Left kidney (tissue), 2 donors: ENCODE results near the gene PDE4B. TPM values are rescaled to one million over a fixed set of nuclear protein-coding genes. Genes with fewer than 3 reads are reported as not detected.
"Not testable (repeated sequence)": the region's sequence is repeated elsewhere in the genome, so short reads cannot be mapped to it uniquely, and the experiment has no call there.

Experiments
- DNase-seq: peaks from one replicate; pipeline ENCODE4 v3.0.0-alpha.2; 2013
- polyA plus RNA-seq: library from polyadenylated mRNA; unstranded; fragments of 120-200 nt; gene quantifications from one replicate; pipeline ENCODE4 v1.2.1, GENCODE V29; 2013; ENCODE audit not compliant: insufficient read length

PDE4B gene
- polyA plus RNA-seq, 1 donor, result 10.3 TPM

- DNase-seq, result no peak
Observed at GRCh38 chr1:65952696-65953095, 160.0 kb downstream of the PDE4B start.

DNA sequence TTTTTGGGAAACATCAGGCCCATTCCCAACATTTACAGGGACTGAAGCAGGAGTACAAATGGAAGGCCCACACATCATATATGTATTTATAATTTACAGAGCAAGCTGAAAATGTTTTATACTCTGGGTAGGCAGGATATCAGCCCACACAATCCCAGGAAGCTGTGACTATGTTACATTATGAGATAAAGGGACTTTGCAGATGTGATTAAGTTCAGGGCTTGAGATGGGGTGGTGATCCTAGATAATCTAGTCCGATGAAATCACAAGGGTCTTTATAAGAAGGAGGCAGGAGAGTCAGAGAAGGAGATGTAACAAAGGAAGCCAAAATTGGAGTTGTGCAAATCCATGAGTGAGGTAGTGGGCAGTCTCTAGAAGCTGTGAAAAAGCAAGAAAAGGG is 160.5 kb downstream of the PDE4B start:
- no peak for DNase-seq

GRCh38 chr1:65955071-65955470 is 162.4 kb downstream of the PDE4B start:
- DNase-seq, result no peak

DNA sequence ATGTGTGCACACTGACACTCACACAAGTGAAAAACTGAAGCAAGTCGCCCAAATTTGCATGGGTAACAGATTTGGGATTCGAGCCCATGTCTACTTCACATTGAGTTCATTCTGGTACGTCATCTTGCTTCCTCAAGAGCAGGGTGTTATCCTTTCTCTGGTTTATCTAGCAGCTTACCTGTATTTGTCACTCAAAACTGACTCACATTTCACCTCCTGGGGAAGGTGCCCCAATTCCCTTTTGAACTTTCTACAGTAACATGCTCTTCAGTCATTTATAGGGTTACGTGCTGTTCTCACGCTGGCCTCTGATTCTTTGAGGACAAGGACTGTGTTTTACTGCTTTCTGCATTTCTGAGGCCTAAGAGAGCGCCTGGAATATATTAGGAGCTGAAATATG is 162.8 kb downstream of the PDE4B start:
- no peak for DNase-seq

- DNase-seq, result peak; percentile 60
Observed at GRCh38 chr1:65958561-65959350, 166.1 kb downstream of the PDE4B start.

DNA sequence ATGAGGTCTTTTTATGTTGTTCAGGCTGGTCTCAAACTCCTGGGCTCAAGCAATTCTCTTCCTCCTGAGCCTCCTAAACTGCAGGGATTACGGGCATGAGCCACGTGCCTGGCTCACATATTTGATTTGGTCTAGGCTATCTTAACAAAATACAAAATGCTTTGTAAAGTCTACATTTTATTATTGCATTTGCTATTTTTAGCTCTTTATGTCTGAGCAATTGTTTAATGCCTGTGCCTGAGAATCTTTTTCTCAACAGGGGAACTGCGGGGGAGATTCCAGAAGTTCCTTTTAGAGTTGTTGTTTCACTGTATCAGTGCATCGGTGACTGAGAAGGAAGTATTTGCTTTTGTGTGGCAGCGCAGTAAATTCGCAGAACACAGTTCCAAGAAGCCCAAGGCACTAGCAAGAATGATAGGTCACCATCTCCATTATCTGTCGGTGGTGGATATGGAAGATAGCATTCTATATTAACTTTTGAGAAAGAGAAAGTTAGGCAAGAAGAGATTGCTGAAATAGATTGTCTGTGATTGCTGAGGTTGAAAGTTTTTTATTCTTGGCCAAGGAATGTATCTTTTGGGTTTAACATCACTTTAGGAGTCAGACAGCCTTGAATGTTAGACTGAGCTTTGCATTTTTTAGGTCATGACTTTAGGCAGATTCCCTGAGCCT is 167.3 kb downstream of the PDE4B start:
- DNase-seq, result no peak

GRCh38 chr1:65963156-65963888 is 170.6 kb downstream of the PDE4B start:
- peak; percentile 7 for DNase-seq

GRCh38 chr1:65964123-65964522 is 171.4 kb downstream of the PDE4B start:
- DNase-seq, result peak; percentile 14

- DNase-seq, result peak; percentile 14
Observed at GRCh38 chr1:65965112-65965996, 172.7 kb downstream of the PDE4B start.

- DNase-seq, result not testable (repeated sequence)
Observed at GRCh38 chr1:65967492-65967891, 174.8 kb downstream of the PDE4B start.

DNA sequence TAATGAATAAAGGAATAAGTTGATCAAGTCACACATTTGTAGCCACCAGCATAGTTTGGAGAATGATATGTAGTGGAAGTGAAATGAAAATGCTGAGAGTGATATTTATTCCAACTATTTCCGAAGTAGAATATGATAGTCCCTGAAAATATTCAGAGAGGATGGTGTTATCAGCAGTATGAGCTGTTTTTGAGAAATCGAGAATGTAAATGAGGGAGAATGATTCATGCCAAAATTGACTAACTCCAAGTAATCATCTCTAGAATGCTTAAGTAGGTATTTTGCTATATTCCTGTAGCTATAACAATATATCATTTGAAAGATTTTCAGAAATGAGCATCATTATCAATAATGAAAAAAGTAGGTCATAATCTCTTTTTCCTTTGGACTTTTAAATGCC is 178.9 kb downstream of the PDE4B start:
- no peak for DNase-seq

- no peak for DNase-seq
Observed at GRCh38 chr1:65975708-65976107, 183.0 kb downstream of the PDE4B start.

DNA sequence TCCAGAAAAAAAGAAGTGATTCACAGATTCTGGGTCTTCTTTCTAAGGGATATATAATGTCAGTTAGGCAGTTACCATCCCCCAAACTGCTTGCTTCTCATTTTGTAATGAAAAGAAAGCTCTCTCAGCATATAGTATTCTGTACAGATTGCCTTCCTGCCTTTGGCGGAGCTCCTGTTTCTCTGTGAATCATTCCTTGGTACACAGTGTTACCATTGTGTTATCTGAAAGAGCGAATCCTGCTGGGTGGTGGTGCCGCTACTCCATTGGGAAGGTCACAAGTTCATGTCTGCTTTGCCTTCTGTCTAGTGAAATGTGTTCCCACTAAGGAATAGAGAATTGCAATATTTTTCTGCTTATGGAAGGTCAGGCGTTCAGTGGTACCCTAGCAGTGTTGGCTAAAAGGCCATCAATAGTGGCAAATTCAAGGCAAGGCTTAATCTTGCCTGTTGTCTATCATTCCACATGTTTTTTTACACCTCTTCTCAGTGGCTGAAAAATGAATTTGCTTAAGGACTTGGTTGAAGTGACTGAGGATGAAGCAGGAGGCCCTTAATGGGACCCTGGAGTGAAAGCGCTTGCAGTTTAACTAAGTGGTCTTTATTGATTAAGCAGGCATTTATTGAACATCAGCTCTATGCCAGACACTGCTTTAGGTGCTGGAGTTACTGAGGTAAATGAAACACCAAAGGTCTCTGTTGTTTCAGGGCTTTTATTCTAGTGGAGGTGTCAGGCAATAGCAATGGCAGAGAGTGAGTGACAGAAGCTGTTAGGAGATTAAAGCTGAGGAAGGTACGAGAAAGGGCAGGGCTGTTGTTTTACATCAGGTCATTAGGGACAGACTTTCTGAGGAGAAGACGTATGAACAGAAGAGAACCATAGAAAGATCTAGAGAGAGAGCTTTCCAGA is 186.7 kb downstream of the PDE4B start:
- no peak for DNase-seq

- DNase-seq, result no peak
Observed at GRCh38 chr1:65980237-65980636, 187.5 kb downstream of the PDE4B start.

GRCh38 chr1:65983500-65983899 is 190.8 kb downstream of the PDE4B start:
- DNase-seq, result no peak

DNA sequence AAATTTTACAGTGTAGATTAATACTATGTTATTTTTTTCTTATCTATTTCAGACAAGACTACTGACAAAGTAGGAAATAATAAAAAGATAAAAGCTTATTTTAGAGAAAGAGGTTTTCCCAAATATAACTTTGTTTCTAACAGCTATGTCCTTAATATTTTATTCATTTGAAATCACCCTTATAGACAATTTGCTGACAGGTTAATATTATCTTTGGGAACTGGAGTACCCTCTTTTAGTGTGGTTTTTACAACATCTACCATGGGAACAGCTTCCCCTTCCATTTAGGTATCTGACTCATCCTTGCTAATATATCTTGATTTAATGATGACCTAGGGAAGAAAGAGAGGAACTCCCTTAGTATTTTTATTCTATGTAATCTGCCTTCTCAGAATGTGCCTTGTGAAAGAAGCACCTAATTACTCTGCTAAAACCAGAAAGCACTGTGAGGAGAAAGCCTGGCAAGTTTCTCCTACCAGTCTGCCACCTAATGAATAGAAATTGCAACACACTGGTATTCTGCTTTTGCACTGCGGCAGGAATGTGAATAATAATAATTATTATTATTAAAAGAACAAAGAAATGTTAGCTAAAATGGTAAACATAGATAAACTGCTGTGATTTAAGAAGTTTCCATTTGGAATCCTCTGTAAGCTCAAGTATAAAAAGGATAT is 192.8 kb downstream of the PDE4B start:
- no peak for DNase-seq

DNA sequence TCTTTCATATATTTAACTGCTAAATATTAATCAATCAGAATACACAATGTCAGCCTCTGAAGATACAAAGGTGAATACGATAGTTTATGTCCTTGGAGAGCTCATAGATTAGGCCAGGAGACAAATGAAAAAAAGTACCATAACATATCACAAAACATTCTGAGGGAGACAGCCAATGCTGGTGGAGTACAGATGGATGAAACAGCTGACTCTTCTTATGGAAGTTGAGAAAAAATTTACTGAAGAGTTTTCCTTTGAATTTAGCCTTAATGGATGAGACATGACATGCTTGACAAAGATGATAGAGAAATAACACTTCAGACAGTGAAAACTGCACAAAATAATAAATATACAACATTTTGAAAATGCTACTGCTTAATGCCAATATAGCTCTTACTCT is 193.5 kb downstream of the PDE4B start:
- DNase-seq, result no peak

- DNase-seq, result no peak
Observed at GRCh38 chr1:65990161-65990560, 197.5 kb downstream of the PDE4B start.

GRCh38 chr1:65991694-65992093 is 199.0 kb downstream of the PDE4B start:
- DNase-seq, result no peak

- no peak for DNase-seq
Observed at GRCh38 chr1:65992165-65992821, 199.6 kb downstream of the PDE4B start.
